HG03135 (cell line): ENCODE data around the gene CTNNA3.

Experiments
- ATAC-seq: cut with Tn5 transposase; IDR thresholded peaks from one replicate; pipeline ENCODE4 v1.9.1; 2021; ENCODE audit warnings: mild to moderate bottlenecking, moderate library complexity; ENCODE audit not compliant: unreplicated experiment

CTNNA3 gene

DNA sequence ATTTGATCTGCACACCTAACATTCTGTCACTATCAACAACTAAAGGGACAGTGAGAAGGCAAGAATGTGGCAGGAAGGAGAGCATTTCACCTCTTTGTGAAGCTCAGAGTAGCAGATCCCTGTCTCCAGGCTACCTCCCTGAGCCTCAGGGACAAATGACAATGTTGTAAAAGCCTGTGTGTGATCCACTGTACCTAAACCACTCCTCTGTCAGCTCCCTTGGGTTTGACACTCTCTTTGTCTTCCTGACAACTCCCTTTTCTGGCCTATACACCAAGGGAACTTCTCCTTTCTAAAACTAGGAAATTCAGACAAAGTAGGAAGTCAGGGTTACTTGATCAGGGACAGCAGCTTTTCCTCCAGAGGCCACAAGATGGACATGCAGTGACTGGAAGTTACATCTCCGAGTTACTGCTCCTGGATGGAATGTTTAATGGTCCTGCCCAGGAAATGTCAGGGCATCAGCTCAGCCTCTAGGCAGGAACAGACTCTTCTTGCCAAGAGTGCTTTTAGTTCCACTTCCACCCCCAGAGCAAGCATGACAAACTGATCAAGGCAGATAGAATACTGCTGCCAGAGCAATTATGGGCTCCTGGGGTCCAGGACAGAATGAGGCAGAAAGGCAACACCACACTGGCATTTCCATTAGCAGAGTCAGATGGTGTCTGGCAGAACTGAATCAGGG lies 1784.7 kb downstream of the CTNNA3 start:
- ATAC-seq: no peak

GRCh38 chr10:65910209-65910608 lies 1785.8 kb downstream of the CTNNA3 start:
- no peak for ATAC-seq

GRCh38 chr10:65907199-65907712 lies 1788.7 kb downstream of the CTNNA3 start:
- no peak for ATAC-seq

- no peak for ATAC-seq
These were observed 1792.4 kb downstream of the CTNNA3 start for GRCh38 chr10:65903620-65904019.

GRCh38 chr10:65900271-65900670 lies 1795.7 kb downstream of the CTNNA3 start:
- no peak for ATAC-seq

- ATAC-seq: no peak
These were observed 1797.9 kb downstream of the CTNNA3 start for GRCh38 chr10:65898055-65898454.

DNA sequence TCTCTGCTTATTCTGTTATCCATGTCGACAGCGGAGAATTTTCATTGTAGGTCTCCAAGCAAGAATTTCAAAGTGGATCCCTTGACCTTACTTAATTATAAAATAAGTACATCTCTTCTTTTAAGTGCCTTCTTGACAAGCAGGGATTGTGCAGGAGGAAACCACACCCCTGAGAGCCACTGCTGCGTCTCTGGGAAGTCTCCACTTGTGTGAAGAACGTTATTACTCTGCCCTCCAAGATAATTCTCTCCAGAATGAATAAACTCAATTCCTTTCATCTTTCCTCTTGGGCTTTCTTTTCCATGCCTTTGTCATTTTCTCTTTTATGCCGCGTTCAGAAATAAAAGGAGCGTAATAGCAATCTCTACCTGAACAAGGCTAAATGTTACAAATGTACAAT lies 1801.0 kb downstream of the CTNNA3 start:
- ATAC-seq: no peak

GRCh38 chr10:65894379-65894778 lies 1801.6 kb downstream of the CTNNA3 start:
- no peak for ATAC-seq

GRCh38 chr10:65893676-65894075 lies 1802.3 kb downstream of the CTNNA3 start:
- ATAC-seq: no peak

DNA sequence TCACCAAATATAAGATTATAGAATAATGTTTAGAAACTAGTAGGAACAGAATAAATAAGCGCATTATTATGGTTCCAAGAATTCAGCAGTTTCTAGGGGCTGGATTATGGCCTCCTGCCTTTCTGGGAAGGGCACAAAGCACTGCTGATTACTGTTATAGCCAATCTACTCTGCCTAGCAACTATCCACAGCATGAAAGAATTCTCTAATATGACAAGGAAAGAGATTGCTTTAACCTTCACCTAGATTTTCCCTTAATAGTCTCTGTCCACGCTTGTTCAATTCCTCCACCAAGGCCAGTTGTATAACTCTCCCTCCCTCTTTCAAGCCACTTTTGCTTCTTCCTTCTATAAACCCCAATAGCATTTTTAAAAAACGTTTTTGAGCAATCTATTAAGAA lies 1803.7 kb downstream of the CTNNA3 start:
- ATAC-seq: no peak

- peak; percentile 64 for ATAC-seq
These were observed 1804.7 kb downstream of the CTNNA3 start for GRCh38 chr10:65891073-65891981.

GRCh38 chr10:65864529-65864928 lies 1831.5 kb downstream of the CTNNA3 start:
- no peak for ATAC-seq

DNA sequence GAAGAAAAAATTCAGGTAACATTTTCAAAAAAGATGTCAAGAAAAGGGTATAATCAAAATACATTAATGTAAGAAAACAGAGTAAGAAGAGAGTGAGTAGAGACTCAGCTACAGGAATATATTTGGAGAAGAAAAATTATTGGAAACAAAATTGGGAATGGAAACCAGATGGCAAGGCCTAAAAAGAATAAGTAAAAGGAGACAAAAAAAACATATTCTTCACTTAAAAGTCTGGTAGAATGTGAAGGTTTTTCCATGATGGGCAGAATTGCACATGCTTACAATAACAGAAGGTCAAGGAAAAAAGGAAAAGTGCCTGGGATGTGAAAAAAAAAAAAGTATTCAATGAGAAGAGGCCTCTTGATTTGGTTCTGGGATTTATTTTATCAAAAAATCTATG lies 1832.0 kb downstream of the CTNNA3 start:
- no peak for ATAC-seq
